GM18909 (cell line): ENCODE measurements around the gene PRELID2.
"Not testable (repeated sequence)": the region's sequence is repeated elsewhere in the genome, so short reads cannot be mapped to it uniquely, and the experiment has no call there.

Experiments
- ATAC-seq: cut with Tn5 transposase; IDR thresholded peaks from one replicate; pipeline ENCODE4 v1.9.1; 2021; ENCODE audit warnings: mild to moderate bottlenecking; ENCODE audit not compliant: unreplicated experiment, poor library complexity

Gene PRELID2

DNA sequence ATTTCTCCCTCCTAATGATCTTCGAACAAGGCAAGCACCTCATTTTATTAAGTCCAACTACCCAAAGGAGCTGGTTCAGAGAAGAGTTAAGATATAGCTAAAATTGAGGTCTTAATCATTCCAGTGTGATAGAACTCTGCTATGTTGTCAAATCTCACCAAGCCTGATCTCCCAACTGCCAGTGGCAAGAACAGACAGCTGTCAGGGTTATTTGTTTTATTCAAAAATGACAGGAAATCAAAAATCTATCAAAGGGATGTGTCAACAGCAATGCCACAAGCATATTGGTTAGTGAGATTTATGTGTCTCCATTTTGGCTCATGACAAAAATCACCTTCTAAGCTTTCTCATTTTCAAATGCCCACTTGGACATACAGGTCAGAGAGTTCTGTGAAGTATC is 74.5 kb downstream of the PRELID2 start:
- no peak for ATAC-seq

DNA sequence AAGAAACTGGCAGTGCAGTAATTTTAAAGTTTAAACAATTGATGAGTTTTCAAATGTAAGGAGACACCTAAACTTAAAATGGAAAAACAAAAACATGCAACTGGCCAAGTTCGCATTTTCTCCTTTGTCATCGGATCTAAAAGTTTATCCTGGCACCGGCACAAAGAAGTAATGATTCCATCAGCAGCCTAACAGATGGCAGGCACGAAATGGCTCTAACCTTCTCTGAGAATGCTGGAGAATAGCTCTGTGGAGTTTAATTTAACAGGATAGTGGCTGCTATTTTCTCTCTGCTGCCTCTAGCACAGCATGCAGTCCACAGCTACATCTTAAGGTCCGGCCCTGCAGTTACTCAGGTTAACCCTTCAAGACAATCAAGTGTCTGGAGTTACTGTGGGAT is 82.2 kb downstream of the PRELID2 start:
- ATAC-seq, result no peak

DNA sequence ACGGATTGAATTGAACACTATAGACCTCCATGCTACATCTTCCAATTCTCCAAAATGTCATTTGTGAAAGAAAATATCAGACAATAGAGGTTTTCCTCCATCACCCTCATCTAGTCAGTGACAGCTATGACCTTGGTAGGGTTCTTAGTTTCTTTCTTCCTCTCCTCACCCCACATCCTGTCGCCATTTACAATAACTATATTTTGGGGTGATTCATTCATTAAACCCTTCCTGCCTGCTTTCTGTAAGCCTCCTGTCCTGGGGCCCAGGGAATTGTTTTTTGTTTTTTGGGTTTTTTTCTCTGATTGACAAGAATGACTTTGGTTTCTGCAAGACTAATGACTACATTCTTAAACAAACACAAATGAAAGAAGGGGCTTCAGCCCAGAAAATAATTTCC is 82.6 kb downstream of the PRELID2 start:
- ATAC-seq, result no peak

DNA sequence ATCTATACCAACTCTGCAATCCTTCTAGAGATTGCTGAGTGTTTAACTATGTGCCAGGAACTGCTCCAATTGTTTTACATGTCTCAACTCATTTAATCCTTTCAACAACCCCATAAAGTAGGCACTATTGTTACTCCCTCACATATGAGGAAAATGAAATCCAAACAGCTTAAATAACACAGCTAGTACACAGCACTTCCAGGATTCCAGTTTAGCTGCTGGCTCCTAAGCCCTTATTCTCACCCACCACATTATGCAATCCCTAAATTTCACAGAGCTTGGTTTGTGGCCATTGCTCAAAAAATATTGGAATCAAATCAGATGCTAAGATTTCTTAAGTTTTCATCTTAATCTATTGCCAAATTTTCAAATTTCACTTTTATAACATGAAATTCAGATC is 84.9 kb downstream of the PRELID2 start:
- no peak for ATAC-seq

DNA sequence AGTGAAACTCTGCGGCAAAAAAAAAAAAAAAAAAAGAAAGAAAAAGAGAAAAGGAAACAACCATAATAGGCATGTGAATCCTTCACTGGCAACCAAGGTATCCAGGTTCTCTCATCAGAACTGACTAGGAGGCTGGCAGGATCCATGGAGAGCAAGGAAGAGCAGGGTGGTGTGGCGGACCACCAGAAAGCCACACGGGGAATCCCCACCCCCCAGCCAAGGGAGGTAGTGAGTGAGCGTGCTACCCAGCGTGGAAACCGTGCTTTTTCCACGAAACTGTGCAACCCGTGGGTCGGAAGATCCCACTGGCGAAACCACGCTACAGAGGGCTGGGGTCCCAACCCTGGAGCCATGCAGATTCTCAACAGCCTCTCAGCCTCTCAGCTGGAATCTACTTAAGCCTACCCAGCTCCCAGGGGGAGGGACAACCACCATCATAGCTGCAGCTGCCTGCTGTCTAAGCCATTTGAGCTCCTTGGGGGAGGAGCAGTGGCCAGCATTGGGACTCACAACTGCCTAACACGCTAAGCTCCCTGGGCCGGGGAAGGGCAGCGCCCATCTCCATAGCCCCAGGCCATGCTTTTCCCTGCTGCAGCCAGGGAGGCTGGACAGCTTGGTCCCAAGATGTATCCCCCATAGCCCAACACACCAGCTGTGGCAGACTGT is 91.6 kb downstream of the PRELID2 start:
- no peak for ATAC-seq

DNA sequence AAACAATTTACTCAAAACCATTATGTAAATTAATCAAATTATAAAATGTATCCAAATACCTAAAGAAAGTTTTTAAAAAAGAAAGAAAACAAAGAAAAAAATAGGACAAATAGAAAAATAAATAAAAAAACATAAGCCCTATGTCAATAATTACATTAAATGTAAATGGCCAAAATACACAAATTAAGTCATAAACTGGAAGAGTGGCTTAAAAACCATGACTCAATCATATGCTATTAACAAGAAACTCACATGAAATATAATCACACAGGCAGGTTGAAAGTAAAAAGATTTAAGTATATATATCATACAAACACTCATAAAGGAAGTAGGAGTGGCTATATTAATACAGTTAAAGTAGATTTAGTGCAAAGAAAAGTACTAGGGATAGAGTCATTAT is 95.3 kb downstream of the PRELID2 start:
- ATAC-seq, result no peak

DNA sequence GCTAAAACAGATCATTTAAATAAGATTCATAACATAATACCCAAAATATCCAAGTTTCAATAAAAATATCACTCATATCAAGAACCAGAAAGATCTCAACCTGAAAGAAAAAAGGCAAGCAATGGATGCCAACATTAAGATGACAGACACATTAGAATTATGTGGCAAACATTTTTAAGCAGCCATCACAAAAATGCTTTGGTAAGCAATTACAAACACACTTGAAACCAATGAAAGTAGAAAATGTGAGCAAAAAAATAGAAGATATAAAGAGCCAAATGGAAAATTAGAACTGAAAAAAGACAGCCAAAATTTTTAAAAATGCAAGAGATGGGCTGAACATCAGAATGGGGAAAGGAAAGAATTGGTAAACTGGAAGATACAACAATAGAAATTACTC is 96.9 kb downstream of the PRELID2 start:
- no peak for ATAC-seq

DNA sequence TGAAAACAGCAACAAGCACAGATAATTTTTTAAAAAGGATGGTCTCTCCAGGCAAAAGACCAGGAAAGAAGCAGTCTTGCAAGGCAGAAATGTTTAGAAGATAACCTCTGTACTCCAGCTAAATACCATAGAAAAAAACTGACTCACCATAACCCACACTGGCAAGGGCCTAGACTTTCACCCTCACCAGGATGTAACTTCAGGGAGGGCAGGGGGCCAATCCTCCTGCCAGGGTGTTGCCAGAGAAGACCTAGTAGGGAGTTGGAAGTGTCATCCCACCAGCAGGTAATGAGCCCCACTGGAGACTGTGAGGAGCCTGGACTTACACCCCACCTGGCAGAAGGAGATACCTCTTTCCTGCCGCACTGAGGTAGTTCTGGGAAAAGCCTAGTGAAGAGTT is 97.6 kb downstream of the PRELID2 start:
- ATAC-seq, result no peak

DNA sequence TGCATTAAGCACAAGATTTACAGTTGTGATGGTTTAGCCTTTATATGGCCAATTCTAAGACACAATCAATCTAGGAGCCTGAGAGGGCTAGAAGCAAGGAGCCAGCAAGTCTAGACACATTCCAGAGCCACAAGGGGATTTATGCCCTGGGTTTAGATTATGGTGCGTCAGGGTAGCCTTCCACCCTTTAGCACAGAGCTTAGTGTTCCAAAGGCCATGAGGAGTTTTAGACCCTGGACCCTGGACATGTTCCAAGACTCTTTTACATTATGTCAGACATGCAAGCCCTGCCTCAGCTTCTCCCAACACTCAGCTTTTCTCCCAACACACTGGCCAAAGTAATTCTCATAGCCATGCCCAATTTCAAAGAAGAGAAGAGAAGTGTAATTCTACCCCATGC is 105.2 kb downstream of the PRELID2 start:
- not testable (repeated sequence) for ATAC-seq

DNA sequence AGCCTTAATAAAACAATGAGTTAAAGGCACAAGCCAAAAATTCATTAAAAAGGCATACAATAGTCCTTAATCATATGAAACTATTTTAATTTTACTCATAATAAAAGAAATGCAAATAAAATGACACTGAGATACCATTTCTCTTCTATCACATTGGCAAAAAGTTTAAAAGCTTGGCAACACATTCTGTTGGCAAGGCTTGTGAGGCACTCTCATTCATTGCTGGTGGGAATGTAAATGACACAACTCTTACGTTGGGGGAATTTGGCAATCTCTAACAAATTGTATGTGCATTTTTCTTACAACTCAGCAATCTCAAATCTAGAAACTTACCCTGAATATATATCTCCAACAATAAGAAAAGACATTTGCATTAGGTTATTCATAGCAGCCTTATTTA is 111.6 kb downstream of the PRELID2 start:
- no peak for ATAC-seq

DNA sequence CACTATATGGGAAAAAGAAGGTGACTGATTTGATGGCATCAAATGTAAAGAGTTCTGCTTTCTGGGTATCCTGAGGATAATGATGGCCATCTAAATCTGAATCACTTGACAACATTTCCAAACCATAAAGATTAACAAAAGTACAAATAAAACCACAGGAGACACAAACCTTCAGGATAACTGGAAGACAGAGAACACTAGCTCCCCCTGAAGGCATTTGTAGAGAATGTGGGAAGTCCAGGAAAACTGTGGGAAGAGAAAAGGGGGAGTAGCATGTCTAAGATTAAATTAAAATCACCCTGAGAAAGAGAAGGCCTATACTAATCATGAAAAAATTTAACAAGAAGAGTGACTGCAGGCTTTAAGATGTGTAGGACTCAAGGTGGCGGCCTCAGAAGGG is 116.2 kb downstream of the PRELID2 start:
- no peak for ATAC-seq

DNA sequence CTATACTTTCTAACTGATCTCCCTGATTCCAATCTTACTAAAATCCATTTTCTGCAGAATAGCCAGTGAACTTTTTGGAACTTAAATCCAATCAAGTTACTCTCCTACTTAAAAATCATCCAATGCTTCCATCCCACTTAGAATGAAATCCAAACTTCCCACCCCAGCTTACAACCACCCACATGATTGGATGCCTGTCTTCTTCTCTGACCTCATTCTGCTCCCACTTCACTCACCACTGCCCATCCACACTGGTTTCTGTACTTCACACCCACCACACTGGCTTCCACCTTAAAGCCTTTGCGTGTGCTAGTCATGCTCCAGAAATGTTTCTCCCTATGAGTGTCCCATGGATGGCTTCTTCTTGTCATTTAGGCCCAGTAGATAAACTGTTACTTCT is 119.7 kb downstream of the PRELID2 start:
- ATAC-seq, result no peak

DNA sequence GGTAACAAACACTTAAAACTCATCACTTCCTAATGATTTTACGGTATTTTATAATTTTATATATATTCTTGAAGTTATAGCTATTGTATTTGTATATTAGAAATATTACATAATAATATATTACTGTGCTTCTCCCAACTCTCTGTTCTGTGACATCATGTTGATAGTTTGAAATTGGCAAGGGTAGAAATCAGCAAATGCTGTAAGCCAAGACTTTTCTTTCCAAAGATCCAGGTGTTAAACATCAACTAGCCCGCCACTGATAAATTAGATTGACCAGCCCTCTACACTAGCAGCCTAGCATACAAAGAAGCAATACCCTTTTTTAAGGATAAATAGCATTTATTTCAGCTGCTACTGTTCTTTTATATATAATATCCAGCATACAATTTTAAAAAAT is 122.9 kb downstream of the PRELID2 start:
- no peak for ATAC-seq

DNA sequence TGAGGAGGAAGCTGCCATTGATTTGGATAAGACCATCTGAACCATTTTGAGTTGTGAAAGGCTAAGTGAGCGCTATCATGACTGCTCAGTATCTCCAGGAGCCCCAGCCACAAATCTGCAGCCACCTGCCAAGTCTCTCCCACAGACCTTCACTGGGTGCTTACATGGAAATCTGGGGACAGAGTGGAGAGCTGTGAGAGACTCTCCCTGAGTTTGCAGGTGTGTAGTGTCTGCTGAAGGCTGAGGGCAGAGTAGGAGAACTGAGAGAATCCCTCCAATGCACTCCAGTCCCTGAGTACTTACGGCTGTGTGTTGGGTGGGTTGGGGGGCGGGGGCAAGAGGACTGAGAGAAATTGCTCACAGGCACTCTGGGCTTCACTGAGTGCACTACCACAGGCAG is 123.7 kb downstream of the PRELID2 start:
- no peak for ATAC-seq
